Measurements from ENCODE around the gene CYP11A1.

The CYP11A1 gene

DNA sequence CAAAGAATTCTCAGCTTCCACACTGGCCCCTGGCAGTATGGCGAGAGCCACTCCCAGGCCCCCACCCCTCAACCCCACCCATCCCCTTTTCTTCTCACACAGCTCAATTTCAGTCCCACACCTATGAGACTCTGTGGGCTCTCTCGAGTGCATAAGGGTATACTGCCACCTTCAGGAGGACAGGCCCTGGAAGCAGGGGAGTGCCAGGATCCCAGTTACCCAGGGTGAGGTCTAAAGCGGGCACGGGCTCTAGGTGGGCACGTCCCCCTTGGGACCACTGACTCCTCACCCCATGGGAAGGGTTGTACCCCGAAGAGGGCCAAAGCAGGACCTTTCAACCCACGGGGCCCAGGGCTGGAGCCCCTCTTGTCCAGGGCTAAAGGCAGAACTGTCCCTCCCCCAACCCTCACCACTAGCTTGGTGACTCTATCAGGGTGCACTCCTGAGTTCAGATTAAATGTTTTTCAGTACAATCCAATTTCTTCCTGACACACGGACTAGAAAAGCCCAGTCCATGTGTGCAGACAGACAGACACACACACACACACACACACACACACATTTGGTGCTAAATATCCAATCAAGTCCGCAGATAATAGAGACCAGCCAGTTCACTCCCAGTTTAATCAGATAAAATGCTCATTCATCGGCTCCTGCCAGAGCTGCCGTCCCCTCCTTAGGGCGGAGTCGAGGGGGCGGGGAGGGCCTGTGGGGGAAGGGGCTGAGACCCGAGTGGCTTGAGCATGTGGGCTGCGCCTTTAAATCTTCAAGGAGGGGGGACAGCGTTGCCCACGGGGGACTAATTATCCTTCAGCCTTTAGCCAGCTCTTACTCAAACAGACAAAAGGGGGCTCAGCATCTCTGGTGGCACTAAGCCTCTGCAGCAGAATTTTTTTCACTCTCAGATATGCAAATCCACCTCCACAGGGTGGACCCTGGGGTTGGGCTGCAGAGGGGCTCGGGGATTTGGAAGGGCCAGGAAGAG lies 59.3 kb downstream of the CYP11A1 start:
- peak; percentile 38 for DNase-seq
- Histone ChIP-seq H3K27me3 (replicated peaks; ENCODE audit: insufficient read depth, low read length) (peaks cover 97% of the 10 kb centered on the region), H3K4me3 (ENCODE audit: low read length) (no peak overlapping the region), H4K20me1 (ENCODE audit: insufficient read depth, low read length) (no peaks in the 10 kb centered on the region), H3K9ac (ENCODE audit: low read length) (no peak overlapping the region), H3K36me3 (replicated peaks; ENCODE audit: insufficient read depth, low read length) (no peaks in the 10 kb centered on the region), H3K9me2 (replicated peaks; ENCODE audit: insufficient read depth, low read length) (no peaks in the 10 kb centered on the region), H3K27ac (ENCODE audit: low read length) (no peak overlapping the region), H3K79me2 (ENCODE audit: low read length) (no peaks in the 10 kb centered on the region), H3K9me3 (replicated peaks; ENCODE audit: insufficient read depth, low read length) (no peaks in the 10 kb centered on the region), H2AFZ (ENCODE audit: low read length) (no peak overlapping the region), H3K4me1 (ENCODE audit: low read length) (no peaks in the 10 kb centered on the region), H3K4me2 (ENCODE audit: low read depth, low read length) (no peak overlapping the region), H3F3A (ENCODE audit: insufficient read depth, low read length) (no peaks in the 10 kb centered on the region)
- TF ChIP-seq EZH2 (optimal IDR thresholded peaks at IDR 0.05; ENCODE audit: low read depth, low read length) (no peak), EZH2phosphoT487 (IDR thresholded peaks at IDR 0.05; ENCODE audit: low read length) (no peak)
- TF ChIP-seq, protein P1, sequence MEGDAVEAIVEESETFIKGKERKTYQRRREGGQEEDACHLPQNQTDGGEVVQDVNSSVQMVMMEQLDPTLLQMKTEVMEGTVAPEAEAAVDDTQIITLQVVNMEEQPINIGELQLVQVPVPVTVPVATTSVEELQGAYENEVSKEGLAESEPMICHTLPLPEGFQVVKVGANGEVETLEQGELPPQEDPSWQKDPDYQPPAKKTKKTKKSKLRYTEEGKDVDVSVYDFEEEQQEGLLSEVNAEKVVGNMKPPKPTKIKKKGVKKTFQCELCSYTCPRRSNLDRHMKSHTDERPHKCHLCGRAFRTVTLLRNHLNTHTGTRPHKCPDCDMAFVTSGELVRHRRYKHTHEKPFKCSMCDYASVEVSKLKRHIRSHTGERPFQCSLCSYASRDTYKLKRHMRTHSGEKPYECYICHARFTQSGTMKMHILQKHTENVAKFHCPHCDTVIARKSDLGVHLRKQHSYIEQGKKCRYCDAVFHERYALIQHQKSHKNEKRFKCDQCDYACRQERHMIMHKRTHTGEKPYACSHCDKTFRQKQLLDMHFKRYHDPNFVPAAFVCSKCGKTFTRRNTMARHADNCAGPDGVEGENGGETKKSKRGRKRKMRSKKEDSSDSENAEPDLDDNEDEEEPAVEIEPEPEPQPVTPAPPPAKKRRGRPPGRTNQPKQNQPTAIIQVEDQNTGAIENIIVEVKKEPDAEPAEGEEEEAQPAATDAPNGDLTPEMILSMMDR (IDR thresholded peaks at IDR 0.05; ENCODE audit: low read length): peak; percentile 51

DNA sequence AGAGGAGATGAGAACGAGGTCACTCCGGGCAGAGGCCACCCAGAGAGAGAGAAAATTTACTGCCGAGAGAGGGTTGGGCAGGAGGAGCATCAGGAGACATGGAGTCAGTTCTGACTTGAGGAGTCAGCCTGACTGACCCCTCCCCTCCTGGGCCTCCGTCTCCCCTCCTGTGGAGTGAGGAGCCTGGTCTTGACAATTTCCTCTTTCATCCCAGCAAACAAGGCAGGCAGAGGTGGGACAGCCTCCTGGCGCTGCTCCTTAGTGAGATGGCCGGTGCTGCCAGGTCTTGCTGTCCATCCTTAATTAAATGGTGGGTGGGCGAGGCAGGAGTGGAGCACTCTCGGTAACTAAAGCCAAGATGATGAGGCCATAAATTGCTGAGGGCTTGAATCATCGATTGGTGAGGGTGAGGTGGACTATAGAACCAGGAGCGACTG lies 60.6 kb downstream of the CYP11A1 start:
- Histone ChIP-seq H2AFZ (ENCODE audit: low read length) (no peak overlapping the region), H3K9me2 (replicated peaks; ENCODE audit: insufficient read depth, low read length) (no peaks in the 10 kb centered on the region), H3K36me3 (replicated peaks; ENCODE audit: insufficient read depth, low read length) (no peaks in the 10 kb centered on the region), H3K79me2 (ENCODE audit: low read length) (no peaks in the 10 kb centered on the region), H3K27ac (ENCODE audit: low read length) (no peak overlapping the region), H3K4me3 (ENCODE audit: low read length) (no peak overlapping the region), H3K27me3 (replicated peaks; ENCODE audit: insufficient read depth, low read length) (peaks cover 97% of the 10 kb centered on the region), H3K9ac (ENCODE audit: low read length) (no peak overlapping the region), H3F3A (ENCODE audit: insufficient read depth, low read length) (no peaks in the 10 kb centered on the region), H4K20me1 (ENCODE audit: insufficient read depth, low read length) (no peaks in the 10 kb centered on the region), H3K9me3 (replicated peaks; ENCODE audit: insufficient read depth, low read length) (no peaks in the 10 kb centered on the region), H3K4me2 (ENCODE audit: low read depth, low read length) (no peak overlapping the region), H3K4me1 (ENCODE audit: low read length) (no peaks in the 10 kb centered on the region)
- TF ChIP-seq, protein P1 (IDR thresholded peaks at IDR 0.05; ENCODE audit: low read length): no peak
- no peak for TF ChIP-seq EZH2 (optimal IDR thresholded peaks at IDR 0.05; ENCODE audit: low read depth, low read length)
- no peak for TF ChIP-seq EZH2phosphoT487 (IDR thresholded peaks at IDR 0.05; ENCODE audit: low read length)
- DNase-seq: no peak

DNA sequence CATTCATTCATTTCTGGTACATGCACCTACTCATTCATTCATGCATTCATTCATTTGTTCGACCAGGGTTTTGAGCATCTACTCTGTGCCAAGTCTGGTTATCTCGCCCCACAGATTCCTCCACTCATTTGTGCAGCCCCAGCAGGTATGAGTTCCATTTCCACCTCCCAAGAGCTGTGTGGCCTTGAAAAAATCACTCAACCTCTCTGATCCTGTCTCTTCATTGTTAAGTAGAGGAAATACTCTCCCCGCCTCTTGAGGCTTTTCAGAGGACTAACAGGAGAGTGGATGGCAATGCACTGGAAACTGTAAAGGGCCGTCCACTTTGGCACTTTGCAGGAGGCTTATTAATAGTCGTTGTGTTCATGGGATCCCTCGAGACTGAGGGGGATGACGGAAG lies 61.8 kb downstream of the CYP11A1 start:
- H4K20me1 ChIP-seq (ENCODE audit: insufficient read depth, low read length): no peaks in the 10 kb centered on the region
- H3K9ac ChIP-seq (ENCODE audit: low read length): no peak overlapping the region
- DNase-seq: no peak
- no peak overlapping the region for H3K4me3 ChIP-seq (ENCODE audit: low read length)
- TF ChIP-seq, protein P1 (IDR thresholded peaks at IDR 0.05; ENCODE audit: low read length): no peak
- TF ChIP-seq EZH2phosphoT487 (IDR thresholded peaks at IDR 0.05; ENCODE audit: low read length) (no peak), EZH2 (optimal IDR thresholded peaks at IDR 0.05; ENCODE audit: low read depth, low read length) (no peak)
- no peaks in the 10 kb centered on the region for H3F3A ChIP-seq (ENCODE audit: insufficient read depth, low read length)
- no peak overlapping the region for H2AFZ ChIP-seq (ENCODE audit: low read length)
- H3K27ac ChIP-seq (ENCODE audit: low read length): no peak overlapping the region
- no peaks in the 10 kb centered on the region for H3K9me2 ChIP-seq (replicated peaks; ENCODE audit: insufficient read depth, low read length)
- H3K9me3 ChIP-seq (replicated peaks; ENCODE audit: insufficient read depth, low read length): no peaks in the 10 kb centered on the region
- no peaks in the 10 kb centered on the region for H3K79me2 ChIP-seq (ENCODE audit: low read length)
- H3K36me3 ChIP-seq (replicated peaks; ENCODE audit: insufficient read depth, low read length): no peaks in the 10 kb centered on the region
- peaks cover 97% of the 10 kb centered on the region for H3K27me3 ChIP-seq (replicated peaks; ENCODE audit: insufficient read depth, low read length)
- no peak overlapping the region for H3K4me2 ChIP-seq (ENCODE audit: low read depth, low read length)
- H3K4me1 ChIP-seq (ENCODE audit: low read length): no peaks in the 10 kb centered on the region

All from MM.1S (cell line).